Osteoblast (primary cell): ENCODE measurements around the gene VTA1. TPM values are rescaled to one million over a fixed set of nuclear protein-coding genes. Genes with fewer than 3 reads are reported as not detected.

ENCODE experiments used
- DNase-seq: peaks from one replicate; pipeline ENCODE4 v3.0.0; 2011; ENCODE audit warnings: low spot score, mixed read lengths; ENCODE audit not compliant: insufficient read length; ENCODE audit errors: missing footprints
- H2AFZ ChIP-seq: 2 replicates; pipeline ENCODE4 v1.6.0; 2011; ENCODE audit warnings: mild to moderate bottlenecking, low read length
- H3K27ac ChIP-seq: 2 replicates; pipeline ENCODE4 v1.5.1; 2011; ENCODE audit warnings: mild to moderate bottlenecking, low read depth, low read length, moderate library complexity
- H3K27me3 ChIP-seq: 2 replicates; pipeline ENCODE4 v1.6.0; 2012; ENCODE audit warnings: mild to moderate bottlenecking, control low read depth, inconsistent platforms, low read length, moderate library complexity; ENCODE audit not compliant: insufficient read depth
- H3K36me3 ChIP-seq: 2 replicates; pipeline ENCODE4 v1.5.1; 2011; ENCODE audit warnings: mild to moderate bottlenecking, low read length, control low read depth, moderate library complexity; ENCODE audit not compliant: insufficient read depth
- H3K4me1 ChIP-seq: 2 replicates; pipeline ENCODE4 v1.5.1; 2011; ENCODE audit warnings: mild to moderate bottlenecking, low read length, control low read depth, moderate library complexity; ENCODE audit not compliant: insufficient read depth
- H3K4me2 ChIP-seq: 2 replicates; pipeline ENCODE4 v1.6.0; 2011; ENCODE audit warnings: mild to moderate bottlenecking, low read length; ENCODE audit not compliant: insufficient read depth
- H3K4me3 ChIP-seq: fragments of 200-600 bp; sonication (generic); 3 replicates; pipeline ENCODE4 v1.5.1; 2012; ENCODE audit warnings: mild to moderate bottlenecking, low read length, inconsistent platforms; ENCODE audit not compliant: insufficient read depth
- H3K79me2 ChIP-seq: 2 replicates; pipeline ENCODE4 v1.6.0; 2012; ENCODE audit warnings: mild to moderate bottlenecking, low read length, control low read depth, inconsistent platforms; ENCODE audit not compliant: insufficient read depth
- H3K9me3 ChIP-seq: 2 replicates; pipeline ENCODE4 v1.5.1; 2011; ENCODE audit warnings: low read depth, low read length, control low read depth
- H4K20me1 ChIP-seq: 2 replicates; pipeline ENCODE4 v1.6.0; 2012; ENCODE audit warnings: mild to moderate bottlenecking, low read length, control low read depth; ENCODE audit not compliant: insufficient read depth
- total RNA-seq: library from RNA; depleted of rRNA; stranded (reverse); fragments of >200 nt; gene quantifications from 2 replicates; pipeline ENCODE4 v1.2.3, GENCODE V29; 2012
- TF ChIP-seq, protein P1 (sequence below): IDR thresholded peaks from 2 replicates; pipeline ENCODE4 v1.5.1; 2011; ENCODE audit warnings: mild to moderate bottlenecking, low read depth, low read length, moderate library complexity; ENCODE audit errors: extremely low read depth

The VTA1 gene
- total RNA-seq, 1 donor, result 61.5 TPM

DNA sequence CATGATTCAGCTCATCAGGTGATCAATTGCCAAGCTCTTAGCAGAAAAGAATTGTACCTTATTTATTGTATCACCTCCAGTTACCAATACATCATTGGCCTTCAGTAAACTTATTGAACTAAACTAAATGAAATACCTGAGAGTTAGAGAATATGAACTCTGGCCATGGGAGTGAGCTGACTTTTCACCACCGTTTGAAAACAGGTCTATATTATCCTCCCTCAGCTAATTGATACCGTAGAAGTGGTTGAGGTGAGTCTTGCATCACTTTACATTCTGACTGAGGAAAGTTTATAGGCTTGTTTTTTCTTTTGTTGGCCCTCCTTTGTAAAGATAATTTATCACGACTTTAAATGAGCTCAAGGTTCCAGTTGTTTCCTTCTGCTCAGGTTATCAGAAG is 102.2 kb downstream of the VTA1 start:
- Histone ChIP-seq H3K4me3 (no peak overlapping the region), H3K9me3 (no peaks in the 10 kb centered on the region), H3K27me3 (no peaks in the 10 kb centered on the region), H4K20me1 (no peaks in the 10 kb centered on the region), H3K79me2 (no peaks in the 10 kb centered on the region), H3K4me1 (no peaks in the 10 kb centered on the region), H3K27ac (no peak overlapping the region), H3K4me2 (no peak overlapping the region), H2AFZ (no peak overlapping the region), H3K36me3 (no peaks in the 10 kb centered on the region)
- DNase-seq, result no peak
- TF ChIP-seq, protein P1, sequence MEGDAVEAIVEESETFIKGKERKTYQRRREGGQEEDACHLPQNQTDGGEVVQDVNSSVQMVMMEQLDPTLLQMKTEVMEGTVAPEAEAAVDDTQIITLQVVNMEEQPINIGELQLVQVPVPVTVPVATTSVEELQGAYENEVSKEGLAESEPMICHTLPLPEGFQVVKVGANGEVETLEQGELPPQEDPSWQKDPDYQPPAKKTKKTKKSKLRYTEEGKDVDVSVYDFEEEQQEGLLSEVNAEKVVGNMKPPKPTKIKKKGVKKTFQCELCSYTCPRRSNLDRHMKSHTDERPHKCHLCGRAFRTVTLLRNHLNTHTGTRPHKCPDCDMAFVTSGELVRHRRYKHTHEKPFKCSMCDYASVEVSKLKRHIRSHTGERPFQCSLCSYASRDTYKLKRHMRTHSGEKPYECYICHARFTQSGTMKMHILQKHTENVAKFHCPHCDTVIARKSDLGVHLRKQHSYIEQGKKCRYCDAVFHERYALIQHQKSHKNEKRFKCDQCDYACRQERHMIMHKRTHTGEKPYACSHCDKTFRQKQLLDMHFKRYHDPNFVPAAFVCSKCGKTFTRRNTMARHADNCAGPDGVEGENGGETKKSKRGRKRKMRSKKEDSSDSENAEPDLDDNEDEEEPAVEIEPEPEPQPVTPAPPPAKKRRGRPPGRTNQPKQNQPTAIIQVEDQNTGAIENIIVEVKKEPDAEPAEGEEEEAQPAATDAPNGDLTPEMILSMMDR, result no peak

DNA sequence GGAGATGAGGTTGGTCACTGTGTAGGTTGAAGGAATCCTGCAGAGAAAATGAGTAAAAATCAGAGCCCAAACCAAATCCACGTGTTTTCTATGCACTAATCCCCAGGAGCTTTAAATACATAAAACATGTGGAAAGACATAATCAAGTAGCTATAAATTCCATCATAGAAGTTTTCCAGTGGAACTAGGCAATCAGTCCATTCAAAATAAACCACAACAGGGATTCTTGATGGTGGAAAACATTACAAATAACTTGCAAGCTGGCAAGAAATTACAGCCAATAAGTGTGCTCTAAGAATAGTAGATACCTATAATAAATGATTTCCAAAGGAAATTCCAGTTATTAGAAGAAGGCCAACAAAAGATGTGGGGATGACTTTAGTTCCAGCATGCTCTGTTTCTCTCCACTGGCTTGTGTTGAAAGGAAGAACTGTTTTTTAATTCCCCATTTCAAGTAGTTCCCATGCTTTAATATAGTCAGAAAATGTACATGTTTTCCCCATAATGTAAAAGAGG is 104.9 kb downstream of the VTA1 start:
- Histone ChIP-seq H3K4me2 (no peak overlapping the region), H2AFZ (no peak overlapping the region)

DNA sequence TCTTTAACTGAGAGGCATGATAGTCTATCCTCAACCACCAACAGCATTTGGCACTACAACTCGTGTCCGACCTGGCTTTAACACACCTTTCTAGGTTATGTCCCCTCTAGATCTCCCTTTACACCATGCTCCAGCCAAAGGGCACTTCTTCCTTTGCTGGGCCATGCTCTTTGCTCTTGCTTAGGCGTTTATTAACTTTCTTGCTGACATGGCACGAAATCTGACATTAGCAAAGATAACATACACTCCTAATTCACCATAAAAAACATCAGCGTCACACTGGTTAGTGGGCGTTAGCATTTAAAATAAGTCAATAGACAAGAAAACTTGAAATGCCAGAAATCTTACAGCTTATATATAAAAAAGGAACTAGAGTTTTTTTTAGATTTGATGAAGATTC is 107.5 kb downstream of the VTA1 start:
- no peaks in the 10 kb centered on the region for H3K4me1 ChIP-seq
- H3K36me3 ChIP-seq, result no peaks in the 10 kb centered on the region
- TF ChIP-seq, protein P1, result no peak
- H3K9me3 ChIP-seq, result no peaks in the 10 kb centered on the region
- H3K79me2 ChIP-seq, result no peaks in the 10 kb centered on the region
- peaks cover 3% of the 10 kb centered on the region for H3K27me3 ChIP-seq
- no peak for DNase-seq
- H3K4me3 ChIP-seq, result no peak overlapping the region
- H2AFZ ChIP-seq, result no peak overlapping the region
- H4K20me1 ChIP-seq, result no peaks in the 10 kb centered on the region
- no peak overlapping the region for H3K4me2 ChIP-seq
- H3K27ac ChIP-seq, result no peak overlapping the region

More for the DNA sequence above, 104.9 kb downstream of the VTA1 start:
- Histone ChIP-seq H3K79me2 (no peaks in the 10 kb centered on the region), H3K36me3 (no peaks in the 10 kb centered on the region), H3K4me1 (no peaks in the 10 kb centered on the region), H4K20me1 (no peaks in the 10 kb centered on the region), H3K9me3 (no peaks in the 10 kb centered on the region), H3K4me3 (no peak overlapping the region), H3K27me3 (peaks cover 3% of the 10 kb centered on the region), H3K27ac (no peak overlapping the region)
- TF ChIP-seq, protein P1, result no peak
- no peak for DNase-seq

DNA sequence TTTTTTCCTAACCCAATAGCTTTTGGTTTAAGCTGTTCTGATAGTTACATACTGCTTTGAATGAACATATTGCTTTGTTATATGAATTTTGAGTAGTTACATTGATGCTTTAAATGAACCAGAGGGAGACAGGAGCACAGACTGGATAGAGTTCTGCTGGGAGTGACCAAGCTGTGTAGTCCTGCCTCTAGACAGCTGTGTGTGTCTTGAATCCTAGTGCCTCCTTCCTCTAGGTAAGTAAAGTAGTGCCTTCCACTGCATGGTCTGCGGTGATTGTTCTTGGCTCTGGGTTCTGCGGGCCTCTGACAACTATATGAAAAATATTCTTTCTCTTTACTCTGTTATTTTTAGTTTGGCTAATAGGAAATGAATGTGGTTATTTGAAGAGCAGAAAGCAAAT is 108.7 kb downstream of the VTA1 start:
- no peaks in the 10 kb centered on the region for H3K79me2 ChIP-seq
- H3K4me3 ChIP-seq, result no peak overlapping the region
- TF ChIP-seq, protein P1, result no peak
- H3K27me3 ChIP-seq, result peaks cover 3% of the 10 kb centered on the region
- H4K20me1 ChIP-seq, result no peaks in the 10 kb centered on the region
- no peaks in the 10 kb centered on the region for H3K4me1 ChIP-seq
- H2AFZ ChIP-seq, result no peak overlapping the region
- no peak overlapping the region for H3K27ac ChIP-seq
- DNase-seq, result no peak
- H3K36me3 ChIP-seq, result no peaks in the 10 kb centered on the region
- no peaks in the 10 kb centered on the region for H3K9me3 ChIP-seq
- no peak overlapping the region for H3K4me2 ChIP-seq
